ENCODE data around the gene LMNA.

LMNA gene

DNA sequence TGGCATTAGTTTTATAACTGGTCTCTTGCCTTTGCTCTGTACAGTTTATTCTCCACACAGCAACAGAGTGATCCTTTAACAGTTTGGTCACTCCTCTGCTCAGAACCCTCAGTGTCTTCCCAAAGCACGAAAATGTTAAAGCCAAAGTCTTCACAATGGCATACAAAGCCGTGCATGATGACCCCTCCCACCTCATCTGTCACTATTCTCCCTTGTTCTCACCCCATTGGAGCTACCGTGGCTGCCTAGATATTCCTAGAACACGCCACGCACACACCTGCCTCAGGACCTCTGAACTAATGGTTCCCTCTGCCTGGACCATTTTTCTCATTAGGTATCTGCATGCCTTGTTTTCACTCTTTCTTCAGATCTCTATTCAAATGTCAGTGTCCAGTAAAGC is 30.2 kb downstream of the LMNA start:
- DNase-seq: no peak

DNA sequence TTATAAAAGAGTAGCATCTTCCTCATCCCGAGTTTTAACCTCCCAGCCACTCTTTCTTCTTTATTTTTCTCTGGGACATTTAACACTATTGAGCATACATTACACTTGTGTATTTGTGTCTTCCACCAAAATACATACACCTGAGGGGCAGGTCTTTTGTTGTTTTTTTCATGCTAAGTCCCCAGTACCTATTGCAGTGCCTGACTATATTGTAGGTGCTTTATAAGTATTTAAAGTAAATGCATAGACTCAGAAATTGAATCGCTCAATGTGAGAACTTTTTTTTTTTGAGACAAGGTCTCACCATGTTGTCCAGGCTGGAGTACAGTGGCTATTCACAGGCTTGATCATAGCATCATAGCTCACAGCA is 31.1 kb downstream of the LMNA start:
- DNase-seq: no peak

DNA sequence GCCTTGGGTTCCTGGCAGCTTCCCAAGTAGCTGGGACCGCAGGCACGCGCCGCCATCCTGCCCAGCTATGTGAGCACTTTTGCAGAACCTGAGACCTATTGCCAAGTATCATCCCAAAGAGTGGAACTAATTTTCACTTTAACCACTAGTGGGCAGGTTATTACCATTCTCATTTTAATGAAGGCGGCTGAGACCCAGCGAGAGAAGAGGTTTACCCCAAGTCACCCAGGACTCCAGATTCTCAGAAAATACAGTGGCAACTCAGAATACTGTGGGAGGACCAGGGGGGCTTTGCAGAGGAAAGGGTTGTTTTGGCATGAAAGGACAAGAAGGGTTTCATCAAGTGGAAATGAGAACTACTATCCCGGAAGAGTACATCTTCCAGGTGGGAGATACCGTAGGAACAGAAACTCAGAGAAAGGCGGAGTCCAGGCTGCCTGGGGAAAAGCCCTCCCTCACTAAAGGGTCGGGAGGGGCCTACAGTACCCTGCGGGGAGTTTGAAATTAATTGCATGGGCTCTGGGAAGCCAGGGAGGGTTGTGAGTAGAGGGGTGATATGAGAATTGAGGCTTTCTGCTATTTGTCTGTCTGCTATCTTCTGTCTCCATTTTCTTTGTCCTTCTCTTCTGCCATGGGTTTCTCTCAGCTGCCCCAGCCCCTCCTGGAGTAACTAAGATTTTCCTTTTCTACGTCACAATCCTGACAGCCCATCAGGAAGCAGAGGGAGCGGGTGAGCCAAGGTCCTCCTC is 31.7 kb downstream of the LMNA start:
- no peak for DNase-seq

DNA sequence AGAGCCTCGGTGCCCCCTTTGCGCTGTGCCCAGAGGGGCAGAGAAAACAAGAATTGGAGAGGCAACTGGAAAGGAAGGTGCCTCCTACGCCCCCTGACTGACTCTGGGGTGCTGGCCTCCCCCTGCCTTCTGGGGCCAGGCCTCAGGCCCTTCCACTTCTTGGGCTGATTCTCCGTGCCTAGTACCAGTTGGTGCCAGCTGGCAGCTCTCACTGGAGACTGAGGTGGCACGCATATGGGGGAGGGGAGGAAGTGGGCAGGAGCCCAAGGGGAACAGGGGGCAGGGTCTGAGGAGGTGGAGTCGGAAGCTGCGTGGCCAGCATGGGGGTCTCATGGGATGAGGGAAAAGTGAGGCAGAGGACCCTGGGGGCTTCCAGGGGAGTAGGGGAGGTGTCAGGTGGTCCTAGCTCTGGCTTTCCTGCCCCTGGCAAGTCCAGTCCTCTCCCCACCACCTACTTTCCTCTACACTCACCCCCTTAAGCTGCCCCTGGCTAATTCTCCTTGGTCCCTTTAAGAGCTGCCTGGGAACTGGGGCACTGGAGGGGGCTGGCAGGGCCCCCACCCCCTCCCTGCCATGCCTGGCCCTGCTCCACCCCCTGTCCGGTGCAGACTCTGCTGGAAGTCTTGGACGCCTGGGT is 32.4 kb downstream of the LMNA start:
- no peak for DNase-seq

DNA sequence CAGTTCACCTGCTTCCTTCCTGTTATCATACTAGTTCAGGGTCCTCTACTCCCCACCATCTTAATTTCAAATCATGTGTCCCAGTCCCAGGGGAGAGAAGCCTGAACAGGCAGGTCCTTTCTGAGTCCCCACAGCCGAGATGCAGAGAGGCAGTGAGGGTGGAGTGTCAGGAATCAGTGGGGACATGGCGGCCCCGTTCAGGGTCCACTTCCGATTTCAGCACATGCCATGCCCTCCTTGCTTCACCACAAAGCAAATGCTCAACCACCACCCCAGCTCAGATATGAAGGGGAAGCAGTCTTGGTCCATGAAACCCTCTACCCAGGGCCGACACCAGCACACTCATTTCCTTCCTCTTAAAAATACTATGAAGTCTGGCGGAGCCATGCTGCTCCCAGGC is 33.7 kb downstream of the LMNA start:
- no peak for DNase-seq

DNA sequence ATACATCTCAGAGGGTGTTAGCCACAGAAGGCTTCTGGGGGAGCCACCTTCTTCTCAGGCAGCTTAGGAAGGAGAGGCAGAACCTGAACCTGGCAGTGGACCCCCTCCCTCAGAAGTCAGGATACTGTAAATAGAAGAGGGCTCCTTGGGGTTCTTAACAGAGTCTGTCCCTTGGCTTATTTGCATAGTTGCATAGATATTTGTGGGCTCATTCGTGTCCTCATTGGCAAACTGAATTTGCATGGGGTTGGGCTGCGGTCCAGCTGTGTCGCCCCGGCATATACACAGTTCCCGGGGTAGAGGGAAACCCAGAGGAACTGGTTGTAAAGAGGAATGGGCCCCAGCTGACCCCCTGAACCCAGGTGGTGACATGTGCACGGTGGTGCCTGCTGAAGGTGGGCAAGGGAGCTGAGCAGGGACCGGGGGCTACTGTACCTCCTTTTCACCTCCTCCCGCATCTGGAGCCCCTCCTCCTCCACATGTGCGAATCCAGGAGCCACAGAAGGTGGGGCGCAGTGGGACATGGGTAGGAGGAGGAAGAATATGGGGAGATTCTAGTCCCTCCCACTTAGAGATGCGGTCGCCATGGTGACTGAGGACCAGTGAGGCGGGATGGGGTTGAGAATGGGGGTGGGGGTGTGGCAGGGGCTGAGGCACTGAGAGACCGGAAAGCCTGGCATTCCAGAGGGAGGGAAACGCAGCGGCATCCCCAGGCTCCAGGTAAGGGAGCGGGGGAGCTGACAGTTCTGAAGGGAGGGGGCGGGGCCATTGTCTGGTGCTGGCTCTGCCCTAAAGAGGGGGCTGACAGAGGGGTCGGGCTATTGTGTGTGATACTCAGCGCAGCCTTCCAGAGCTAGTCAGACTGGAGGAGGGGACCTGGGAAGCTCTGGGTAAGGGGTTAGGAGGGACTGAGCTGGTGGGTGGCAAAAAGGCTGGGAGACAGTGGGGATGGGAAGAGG is 35.1 kb downstream of the LMNA start:
- no peak for DNase-seq

DNA sequence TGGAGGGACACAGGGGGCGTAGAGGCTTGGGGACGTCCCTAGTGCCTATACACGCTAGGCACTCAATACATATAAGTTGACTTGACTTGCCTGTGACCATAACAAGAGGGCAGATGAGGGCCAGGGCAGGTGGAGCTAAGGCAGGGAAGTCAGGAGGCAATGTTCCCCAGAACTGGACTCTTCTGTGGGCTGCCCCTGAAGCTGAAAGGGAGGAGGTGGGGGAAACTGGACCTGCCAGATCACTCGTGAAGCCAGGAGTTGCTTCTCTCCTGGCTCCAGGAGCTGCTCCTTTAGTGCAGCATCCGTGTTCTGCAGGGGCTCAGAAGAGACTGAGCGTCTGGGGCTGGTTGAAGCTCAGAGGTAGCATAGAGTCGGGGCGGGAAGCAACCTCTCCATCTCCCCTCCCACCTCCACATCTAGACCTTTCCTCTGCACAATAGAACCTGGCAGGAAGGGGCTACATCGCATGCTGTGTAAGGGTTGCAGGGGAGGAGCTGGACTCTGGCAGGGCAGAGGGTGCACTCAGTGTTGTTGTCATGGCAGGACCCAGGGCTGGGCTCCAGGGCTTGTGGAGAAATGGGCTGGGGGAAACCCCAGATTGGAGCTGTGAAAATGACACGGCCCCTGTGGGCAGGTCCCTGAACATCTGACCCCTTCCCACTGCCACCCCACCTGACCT is 36.0 kb downstream of the LMNA start:
- DNase-seq: no peak

DNA sequence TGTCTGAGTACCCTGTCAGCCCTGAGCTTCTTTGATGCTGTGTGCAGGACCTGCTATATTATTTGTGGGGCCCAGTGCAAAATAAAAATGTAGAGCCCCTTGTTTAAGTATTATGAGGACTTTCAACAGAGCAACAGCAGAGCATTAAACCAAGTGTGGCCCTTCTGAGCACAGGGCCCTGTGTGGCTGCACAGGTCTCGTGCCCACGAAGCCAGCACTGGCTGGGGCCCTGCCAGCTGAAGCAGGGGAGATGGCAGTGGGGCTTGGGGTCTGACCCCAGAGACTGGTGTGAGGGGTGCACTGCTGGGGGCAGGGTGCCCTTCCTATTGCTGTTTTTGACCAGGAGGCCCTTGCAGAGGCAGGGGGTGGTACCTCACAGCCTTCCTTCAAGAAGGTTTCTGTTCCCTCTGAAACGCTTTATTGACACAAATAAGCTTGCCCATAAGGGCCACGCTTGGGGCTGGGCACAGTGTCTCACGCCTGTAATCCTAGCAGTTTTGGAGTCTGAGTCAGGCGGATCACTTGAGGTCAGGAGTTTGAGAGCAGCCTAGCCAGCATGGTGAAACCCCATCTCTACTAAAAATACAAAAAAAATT is 36.7 kb downstream of the LMNA start:
- DNase-seq: no peak

DNA sequence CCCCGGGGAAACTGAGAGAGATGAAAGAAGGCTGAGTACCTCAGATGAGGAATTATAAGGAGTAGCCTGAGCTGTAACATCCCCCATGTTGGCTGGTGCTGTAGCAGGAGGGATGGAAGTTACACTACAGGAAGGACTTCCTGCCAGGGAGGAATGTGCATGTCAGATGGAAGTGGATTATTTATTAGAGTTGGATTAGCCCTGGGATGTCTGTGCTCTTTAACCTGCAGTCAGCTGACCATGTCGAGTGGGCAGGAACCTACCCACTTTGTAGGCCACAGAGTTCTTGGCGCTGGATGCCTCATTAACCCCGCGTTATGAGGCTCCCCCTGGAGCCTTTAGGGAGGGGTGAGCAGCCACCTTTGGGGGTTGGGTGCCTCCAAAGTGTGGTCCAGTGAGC is 38.1 kb downstream of the LMNA start:
- no peak for DNase-seq

DNA sequence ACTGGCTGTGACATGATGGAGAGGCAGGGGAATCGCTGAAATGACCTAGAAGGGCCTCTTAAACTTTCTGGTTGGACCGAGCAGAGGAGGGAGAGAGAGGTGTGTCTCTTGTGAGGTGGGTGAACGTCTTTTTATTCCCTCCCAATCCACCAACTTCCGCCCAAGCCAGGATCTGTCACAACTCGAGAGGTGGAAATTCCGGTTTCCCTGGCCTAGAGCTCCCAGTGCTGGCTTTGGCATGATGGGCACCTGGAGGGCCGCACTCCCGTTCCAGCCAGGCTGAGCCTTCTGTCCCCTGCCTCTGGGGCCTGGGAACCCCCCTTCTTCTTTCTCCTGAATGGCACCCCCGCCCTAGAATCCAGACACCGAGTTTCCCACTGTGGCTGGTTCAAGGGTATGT is 38.9 kb downstream of the LMNA start, which contains the start of gene SEMA4A:
SEMA4A (plus strand) TSS at position 224 of the 400 bp plus-strand sequence. CDS start 994 bp downstream, outside the sequence.
- DNase-seq: no peak

DNA sequence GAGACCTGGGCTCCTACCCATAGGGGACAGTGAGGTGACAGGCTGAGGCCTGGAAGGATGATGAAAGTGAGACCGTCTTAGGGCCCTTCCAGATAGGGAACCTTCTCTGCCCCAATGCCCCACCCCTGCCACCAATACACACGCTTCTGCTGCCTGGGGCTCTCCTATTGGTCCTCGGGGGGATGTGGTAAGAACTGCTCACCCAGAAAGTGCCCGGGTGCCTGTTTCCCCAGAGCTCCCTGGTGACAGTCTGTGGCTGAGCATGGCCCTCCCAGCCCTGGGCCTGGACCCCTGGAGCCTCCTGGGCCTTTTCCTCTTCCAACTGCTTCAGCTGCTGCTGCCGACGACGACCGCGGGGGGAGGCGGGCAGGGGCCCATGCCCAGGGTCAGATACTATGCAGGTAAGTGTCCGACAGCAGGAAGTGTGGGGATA is 39.8 kb downstream of the LMNA start:
- no peak for DNase-seq

DNA sequence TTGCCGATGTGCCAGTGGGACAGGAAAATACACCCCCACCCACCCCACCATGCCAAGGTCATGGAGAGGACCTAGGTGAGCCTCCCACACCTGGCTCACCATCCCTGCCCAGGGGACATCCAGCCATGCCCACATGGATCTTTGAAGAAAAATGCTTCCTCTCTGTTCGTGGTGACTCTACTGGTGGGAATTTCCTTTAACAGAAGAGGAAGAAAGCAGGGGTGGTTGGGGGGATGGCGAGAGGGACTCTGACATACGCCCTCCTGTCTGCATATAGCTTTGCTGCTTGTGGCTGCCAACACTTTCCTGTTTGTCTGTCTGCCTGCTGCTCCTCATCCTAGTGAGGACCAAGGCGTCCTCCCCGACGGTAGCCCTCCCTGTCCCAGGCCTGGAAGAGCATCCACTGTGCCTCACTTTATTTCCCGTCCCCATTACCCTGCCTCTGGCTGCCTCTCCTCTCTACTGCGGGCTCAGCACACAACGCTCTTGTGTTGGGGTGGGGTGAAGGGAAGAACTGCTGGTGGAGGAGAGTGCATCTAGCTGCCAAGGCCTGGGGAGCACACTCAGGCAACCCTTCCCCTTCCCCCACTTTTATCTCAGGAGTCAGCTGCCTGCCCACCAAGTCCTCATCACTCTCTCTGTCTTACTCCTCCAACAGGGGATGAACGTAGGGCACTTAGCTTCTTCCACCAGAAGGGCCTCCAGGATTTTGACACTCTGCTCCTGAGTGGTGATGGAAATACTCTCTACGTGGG is 41.4 kb downstream of the LMNA start:
- no peak for DNase-seq

DNA sequence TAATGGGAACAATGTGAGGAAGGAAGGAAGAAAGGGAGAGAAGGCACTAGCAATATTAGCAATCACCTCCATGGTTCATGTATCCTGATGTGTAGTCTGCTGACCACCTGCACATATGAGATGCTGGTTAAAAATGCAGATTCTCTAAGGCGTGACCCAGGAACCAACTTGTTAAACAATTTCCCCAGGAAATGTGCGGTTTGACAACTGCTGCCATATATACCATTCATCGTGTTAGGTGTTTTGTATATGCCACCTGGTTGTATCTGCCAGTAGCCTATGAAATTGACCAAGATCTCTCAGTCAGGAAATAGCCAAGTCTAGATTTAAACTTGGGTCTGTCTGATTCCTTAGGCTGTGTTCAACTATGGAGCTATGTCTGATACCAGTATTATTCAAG is 43.0 kb downstream of the LMNA start:
- DNase-seq: no peak

DNA sequence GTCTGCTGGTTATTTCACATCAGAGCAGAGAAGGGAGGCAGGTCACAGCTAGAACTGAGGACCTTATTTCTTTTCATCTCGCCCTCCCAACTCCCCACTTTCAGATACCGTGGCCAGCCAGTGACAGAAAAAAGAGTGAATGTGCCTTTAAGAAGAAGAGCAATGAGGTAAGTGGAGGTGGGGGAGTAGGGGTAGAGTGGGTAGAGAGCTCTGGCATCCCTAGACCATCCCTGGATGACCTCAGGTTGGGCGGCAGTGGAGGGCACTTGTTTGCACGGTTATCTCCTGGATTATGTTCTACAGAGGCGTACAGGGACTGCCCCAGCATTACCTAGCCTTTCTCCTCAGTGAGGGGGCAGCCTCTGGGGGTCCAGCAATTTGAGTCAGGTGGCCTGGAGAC is 43.5 kb downstream of the LMNA start:
- DNase-seq: no peak

DNA sequence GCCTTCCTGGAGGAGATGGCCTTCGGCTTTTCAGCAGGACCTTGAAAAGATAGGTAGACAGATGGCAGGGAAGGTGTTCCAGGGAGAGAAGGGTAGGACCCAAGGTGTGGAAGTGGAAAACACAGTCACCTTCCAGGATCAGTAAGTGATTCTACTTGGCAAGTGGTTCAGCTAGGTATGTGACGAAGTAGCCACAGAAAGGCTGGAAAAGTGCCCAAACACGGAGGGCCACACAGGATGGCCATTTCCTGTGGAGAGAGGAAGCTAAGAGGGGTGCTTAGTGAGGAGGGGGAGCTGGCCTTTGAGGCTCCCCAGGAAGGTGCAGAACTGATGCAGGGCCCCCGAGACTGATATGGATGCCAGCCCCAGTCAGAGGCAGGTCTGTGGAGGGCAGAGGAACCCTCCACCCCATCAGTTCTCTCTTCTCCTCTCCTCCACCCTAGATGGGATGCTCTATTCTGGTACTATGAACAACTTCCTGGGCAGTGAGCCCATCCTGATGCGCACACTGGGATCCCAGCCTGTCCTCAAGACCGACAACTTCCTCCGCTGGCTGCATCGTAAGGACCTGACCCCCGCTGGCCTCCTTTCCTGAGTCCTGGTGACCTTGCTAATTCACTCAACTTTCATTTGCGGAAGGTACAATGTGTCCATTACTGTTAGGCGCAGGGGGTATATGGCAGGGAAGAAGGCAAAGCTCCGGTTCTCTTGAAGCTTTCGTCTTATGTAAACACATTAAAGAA is 45.7 kb downstream of the LMNA start:
- no peak for DNase-seq

DNA sequence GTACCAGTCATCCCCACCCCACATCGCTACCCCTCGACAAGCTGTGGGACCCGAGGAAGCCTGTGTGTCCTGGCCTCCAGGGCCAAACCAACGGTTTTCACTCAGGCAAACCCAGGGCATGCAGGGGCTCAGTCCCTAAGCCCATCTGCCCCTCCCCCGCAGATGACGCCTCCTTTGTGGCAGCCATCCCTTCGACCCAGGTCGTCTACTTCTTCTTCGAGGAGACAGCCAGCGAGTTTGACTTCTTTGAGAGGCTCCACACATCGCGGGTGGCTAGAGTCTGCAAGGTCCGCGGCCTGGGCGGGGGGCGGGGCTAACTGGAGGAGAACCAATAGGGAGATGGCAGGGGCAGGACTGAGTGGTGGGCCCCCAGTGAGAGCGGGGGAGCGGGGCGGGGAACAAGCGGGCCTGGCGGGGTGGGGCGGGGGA is 46.2 kb downstream of the LMNA start:
- peak; percentile 61 for DNase-seq

DNA sequence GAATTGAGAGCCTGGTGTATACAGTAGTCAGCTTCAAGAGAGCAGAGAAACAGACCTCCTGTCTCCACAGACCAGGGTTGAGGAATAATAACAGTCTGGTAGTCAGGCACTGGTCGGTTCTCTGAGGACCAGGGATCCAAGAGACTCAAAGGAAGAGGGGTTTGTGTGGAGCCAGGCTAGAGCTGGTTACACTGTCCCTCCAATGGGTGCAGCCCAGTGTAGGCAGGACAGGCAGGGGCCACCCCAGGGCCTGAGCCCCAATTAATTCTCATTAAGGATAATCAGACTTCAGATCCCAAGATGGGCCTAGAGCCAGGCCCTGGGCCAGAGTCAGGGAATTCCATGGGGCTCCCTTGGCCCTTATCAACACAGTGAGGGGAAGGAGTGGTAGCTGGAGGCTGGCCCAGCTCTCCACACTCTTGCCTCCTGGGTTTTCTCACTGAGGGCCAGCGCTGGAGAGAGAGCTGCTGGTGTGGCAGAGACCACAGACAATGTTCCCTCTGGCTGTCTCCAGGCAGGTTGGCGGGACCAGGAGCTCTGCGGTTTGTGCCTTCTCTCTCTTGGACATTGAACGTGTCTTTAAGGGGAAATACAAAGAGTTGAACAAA is 48.0 kb downstream of the LMNA start:
- DNase-seq: no peak

DNA sequence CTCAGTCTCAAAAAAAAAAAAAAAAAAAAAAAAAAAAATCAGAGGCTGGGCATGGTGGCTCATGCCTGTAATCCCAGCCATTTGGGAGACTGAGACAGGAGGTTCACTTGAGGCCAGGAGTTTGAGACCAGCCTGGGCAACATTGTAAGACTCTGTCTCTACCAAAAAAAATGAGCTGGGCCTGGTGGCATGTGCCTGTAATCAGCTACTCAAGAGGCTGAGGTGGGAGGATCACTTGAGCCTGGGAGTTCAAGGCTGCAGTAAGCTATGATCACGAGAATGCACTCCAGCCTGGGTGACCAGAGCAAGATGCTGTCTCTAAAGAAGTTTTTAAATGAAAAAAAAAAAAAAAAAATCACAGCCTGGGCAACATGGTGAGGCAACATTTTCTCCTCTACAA is 49.2 kb downstream of the LMNA start:
- no peak for DNase-seq

DNA sequence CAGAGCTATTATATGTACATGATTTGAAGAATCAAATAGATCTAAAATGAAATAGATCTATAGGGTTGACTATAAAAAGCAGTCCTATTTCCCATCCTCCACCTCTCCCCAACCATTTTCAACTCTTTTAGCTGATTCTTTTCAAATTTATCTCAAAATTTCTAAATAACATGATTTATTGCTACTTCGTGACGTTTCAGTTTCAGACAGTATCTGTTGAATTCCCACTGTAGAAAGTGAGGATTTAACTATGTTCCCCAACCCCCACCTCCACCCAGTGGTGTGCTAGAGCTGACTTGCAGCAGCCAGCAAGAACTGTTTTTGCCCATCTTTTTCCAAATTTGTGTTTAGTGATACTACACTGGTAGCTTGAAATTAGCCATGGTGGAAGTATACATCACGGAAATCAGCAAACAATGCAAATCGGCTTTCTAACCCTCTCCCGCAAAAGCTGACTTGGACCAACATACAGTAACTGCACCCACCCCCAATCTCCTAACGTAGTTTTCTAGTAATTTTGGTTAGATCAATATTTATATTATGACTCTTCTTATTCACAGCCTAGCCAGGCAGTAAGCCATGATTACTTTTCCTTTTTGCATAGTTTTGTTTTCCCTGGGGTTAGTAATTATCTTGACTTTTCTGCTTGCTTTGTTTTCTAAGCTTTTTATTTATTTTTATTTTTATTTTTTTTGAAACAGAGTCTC is 49.8 kb downstream of the LMNA start:
- no peak for DNase-seq

DNA sequence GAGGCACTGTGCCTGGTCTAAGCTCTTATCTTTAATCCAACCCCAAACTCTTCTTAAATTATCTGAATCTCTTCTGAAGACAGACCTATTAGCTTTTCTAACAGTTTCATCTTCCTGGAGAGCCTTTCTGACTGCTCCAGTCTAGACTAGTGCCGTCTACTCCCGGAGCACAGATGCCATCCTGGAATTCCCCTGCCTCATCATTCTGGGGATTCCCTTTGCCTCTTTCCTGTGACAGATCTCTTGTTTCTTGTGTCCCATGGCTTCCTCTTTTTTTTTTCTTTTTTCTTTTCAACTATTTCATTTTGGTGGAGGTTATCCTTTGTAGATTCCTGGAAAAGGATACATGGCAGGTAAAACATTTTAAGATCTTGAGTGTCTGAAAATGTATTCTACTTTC is 50.6 kb downstream of the LMNA start:
- DNase-seq: no peak
